ENCODE data around the gene CLEC4M. TPM values are rescaled to one million over a fixed set of nuclear protein-coding genes. Genes with fewer than 3 reads are reported as not detected.

CLEC4M gene
- total RNA-seq, 4 donors from 2014 or later = 2.4 TPM; not detected in 3

- no peak for TF ChIP-seq EP300 (IDR thresholded peaks at IDR 0.05)
- no peak for TF ChIP-seq POLR2A (IDR thresholded peaks at IDR 0.05)
- TF ChIP-seq CTCF (IDR thresholded peaks at IDR 0.05) = no peak
- Histone ChIP-seq H3K27ac (no peak overlapping the region), H3K9me3 (no peaks in the 10 kb centered on the region), H3K4me3 (no peak overlapping the region), H3K27me3 (no peaks in the 10 kb centered on the region), H3K36me3 (no peaks in the 10 kb centered on the region), H3K4me1 (no peaks in the 10 kb centered on the region)
- 72% methylated on average over 10 to 11 of the region's 11 CpGs for WGBS, 2 donors
- DNase-seq (ENCODE audit: low spot score in 2 of 2) = no peak
Measured at GRCh38 chr19:7766535-7766934, 3.5 kb downstream of the CLEC4M start.

- Histone ChIP-seq H3K27ac (no peak overlapping the region), H3K4me3 (no peak overlapping the region), H3K9me3 (no peaks in the 10 kb centered on the region), H3K36me3 (no peaks in the 10 kb centered on the region), H3K4me1 (no peaks in the 10 kb centered on the region), H3K27me3 (no peaks in the 10 kb centered on the region)
- no peak for TF ChIP-seq EP300 (IDR thresholded peaks at IDR 0.05)
- TF ChIP-seq POLR2A (IDR thresholded peaks at IDR 0.05) = no peak
- no peak for TF ChIP-seq CTCF (IDR thresholded peaks at IDR 0.05)
- 64 to 66% methylated on average over 4 of the region's 4 CpGs for WGBS, 2 donors
- DNase-seq (ENCODE audit: low spot score in 2 of 2) = no peak
Measured at GRCh38 chr19:7767487-7767886, 4.4 kb downstream of the CLEC4M start.

GRCh38 chr19:7769171-7769570 is 6.1 kb downstream of the CLEC4M start:
- 45 to 61% methylated on average over 2 of the region's 2 CpGs for WGBS, 2 donors
- no peak for TF ChIP-seq POLR2A (IDR thresholded peaks at IDR 0.05)
- no peak for TF ChIP-seq CTCF (IDR thresholded peaks at IDR 0.05)
- no peak for TF ChIP-seq EP300 (IDR thresholded peaks at IDR 0.05)
- Histone ChIP-seq H3K36me3 (no peaks in the 10 kb centered on the region), H3K27ac (no peak overlapping the region), H3K27me3 (no peaks in the 10 kb centered on the region), H3K9me3 (no peaks in the 10 kb centered on the region), H3K4me3 (no peak overlapping the region), H3K4me1 (no peaks in the 10 kb centered on the region)
- DNase-seq (ENCODE audit: low spot score in 2 of 2) = no peak

GRCh38 chr19:7771072-7771471 is 8.0 kb downstream of the CLEC4M start:
- no peaks in the 10 kb centered on the region for H3K36me3 ChIP-seq
- 60 to 71% methylated on average over 8 of the region's 8 CpGs for WGBS, 2 donors
- H3K4me1 ChIP-seq = no peaks in the 10 kb centered on the region
- no peak for TF ChIP-seq POLR2A (IDR thresholded peaks at IDR 0.05)
- TF ChIP-seq CTCF (IDR thresholded peaks at IDR 0.05) = no peak
- no peak for TF ChIP-seq EP300 (IDR thresholded peaks at IDR 0.05)
- H3K27ac ChIP-seq = no peak overlapping the region
- no peak overlapping the region for H3K4me3 ChIP-seq
- no peak for DNase-seq (ENCODE audit: low spot score in 2 of 2)
- H3K9me3 ChIP-seq = no peaks in the 10 kb centered on the region
- H3K27me3 ChIP-seq = no peaks in the 10 kb centered on the region

- WGBS, 2 donors = 46 to 50% methylated on average over 8 of the region's 8 CpGs
- Histone ChIP-seq H3K9me3 (no peaks in the 10 kb centered on the region), H3K27me3 (no peaks in the 10 kb centered on the region), H3K4me1 (no peaks in the 10 kb centered on the region), H3K27ac (no peak overlapping the region), H3K36me3 (no peaks in the 10 kb centered on the region), H3K4me3 (no peak overlapping the region)
- no peak for DNase-seq (ENCODE audit: low spot score in 2 of 2)
- TF ChIP-seq CTCF (IDR thresholded peaks at IDR 0.05) (no peak), POLR2A (IDR thresholded peaks at IDR 0.05) (no peak), EP300 (IDR thresholded peaks at IDR 0.05) (no peak)
Measured at GRCh38 chr19:7772752-7773291, 9.8 kb downstream of the CLEC4M start.
